OCI-LY1 (cell line): ENCODE data around the gene COPS3.

ENCODE experiments used
- EZH2 ChIP-seq: fragments of 200-600 bp; sonication (generic), shearing (Covaris generic); IDR thresholded peaks from 2 replicates; pipeline ENCODE4 v1.8.0; 2017; ENCODE audit warnings: borderline replicate concordance, mixed run types, mild to moderate bottlenecking, antibody characterized with exemption, low read length, moderate library complexity, mixed read lengths
- TF ChIP-seq, protein P1 (sequence below): fragments of 200-600 bp; sonication (generic), shearing (Covaris generic); IDR thresholded peaks from 2 replicates; pipeline ENCODE4 v1.5.1; 2017; ENCODE audit warnings: mild to moderate bottlenecking, antibody characterized with exemption, low read length, moderate library complexity, mixed read lengths

DNA sequence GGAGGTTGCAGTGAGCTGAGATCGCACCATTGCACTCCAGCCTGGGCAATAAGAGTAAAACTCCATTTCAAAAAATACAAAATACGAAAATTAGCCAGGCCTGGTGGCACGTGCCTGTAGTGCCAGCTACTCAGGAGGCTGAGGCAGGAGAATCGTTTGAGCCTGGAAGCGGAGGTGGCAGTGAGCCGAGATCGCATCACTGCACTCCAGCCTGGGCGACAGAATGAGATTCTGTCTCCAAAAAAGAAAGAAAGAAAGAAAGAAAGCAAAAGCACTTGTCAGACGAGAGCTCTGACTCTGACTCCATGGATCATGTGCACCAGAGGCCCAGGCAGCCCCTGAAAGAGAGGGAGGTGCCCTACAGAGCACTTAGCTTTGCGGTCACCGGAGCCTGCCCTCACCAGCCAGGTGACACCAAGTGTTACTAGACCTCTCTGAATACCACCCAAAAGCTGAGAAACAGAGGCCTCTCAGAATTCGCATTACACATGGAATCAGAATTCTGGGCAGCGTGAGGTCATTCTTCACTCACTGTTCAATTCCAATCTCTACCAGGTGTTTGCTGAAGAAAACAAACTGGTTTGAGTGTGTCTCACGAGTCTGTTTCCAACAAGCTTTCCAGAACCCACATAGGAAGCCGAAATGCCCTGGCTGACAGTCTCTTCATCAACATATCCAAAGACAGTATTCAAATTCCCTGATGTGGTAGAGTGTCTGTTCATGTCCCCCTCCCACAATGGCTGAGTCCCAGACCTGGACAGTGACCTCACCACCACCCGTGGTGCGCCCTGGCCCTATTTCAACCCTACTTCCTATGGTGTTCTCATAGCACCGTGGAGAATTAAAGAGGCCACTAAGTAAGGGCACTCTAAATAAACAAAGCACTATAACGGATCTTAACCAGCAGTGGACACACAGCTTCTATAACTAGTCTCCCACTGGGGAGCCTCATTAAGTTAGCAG, 45.6 kb downstream of the COPS3 start:
- TF ChIP-seq, protein P1, sequence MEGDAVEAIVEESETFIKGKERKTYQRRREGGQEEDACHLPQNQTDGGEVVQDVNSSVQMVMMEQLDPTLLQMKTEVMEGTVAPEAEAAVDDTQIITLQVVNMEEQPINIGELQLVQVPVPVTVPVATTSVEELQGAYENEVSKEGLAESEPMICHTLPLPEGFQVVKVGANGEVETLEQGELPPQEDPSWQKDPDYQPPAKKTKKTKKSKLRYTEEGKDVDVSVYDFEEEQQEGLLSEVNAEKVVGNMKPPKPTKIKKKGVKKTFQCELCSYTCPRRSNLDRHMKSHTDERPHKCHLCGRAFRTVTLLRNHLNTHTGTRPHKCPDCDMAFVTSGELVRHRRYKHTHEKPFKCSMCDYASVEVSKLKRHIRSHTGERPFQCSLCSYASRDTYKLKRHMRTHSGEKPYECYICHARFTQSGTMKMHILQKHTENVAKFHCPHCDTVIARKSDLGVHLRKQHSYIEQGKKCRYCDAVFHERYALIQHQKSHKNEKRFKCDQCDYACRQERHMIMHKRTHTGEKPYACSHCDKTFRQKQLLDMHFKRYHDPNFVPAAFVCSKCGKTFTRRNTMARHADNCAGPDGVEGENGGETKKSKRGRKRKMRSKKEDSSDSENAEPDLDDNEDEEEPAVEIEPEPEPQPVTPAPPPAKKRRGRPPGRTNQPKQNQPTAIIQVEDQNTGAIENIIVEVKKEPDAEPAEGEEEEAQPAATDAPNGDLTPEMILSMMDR = no peak
- no peak for TF ChIP-seq EZH2
